ENCODE results near the gene PTPRK. TPM values are rescaled to one million over a fixed set of nuclear protein-coding genes. Genes with fewer than 3 reads are reported as not detected.

PTPRK gene
- total and polyA plus RNA-seq, 2 of the 8 experiments (the other 6 are each of a cell fraction or from before 2014, with no cell fraction given), result 11.4 to 47.3 TPM

- Histone ChIP-seq H3K36me3 (ENCODE audit: control insufficient read depth in 2 of 4, insufficient read depth in 4 of 4, low read length in 3 of 4) (no peaks in the 10 kb centered on the region), H2BK5ac (ENCODE audit: low read depth, low read length) (no peak overlapping the region), H4K91ac (replicated peaks; ENCODE audit: insufficient read length, low read length) (no peak overlapping the region), H2BK120ac (replicated peaks; ENCODE audit: low read depth, low read length) (no peak overlapping the region), H4K20me1 (replicated peaks in 1 of 2; ENCODE audit: control insufficient read depth in 1 of 2, insufficient read depth in 2 of 2, low read length in 2 of 2) (peaks cover 0 to 5% of the 10 kb centered on the region in 2 experiments), H2BK12ac (ENCODE audit: low read depth, low read length) (no peak overlapping the region), H2AK5ac (ENCODE audit: low read depth, low read length) (no peak overlapping the region), H4K8ac (ENCODE audit: extremely low read depth, insufficient read depth, low read length) (no peak overlapping the region), H4K5ac (ENCODE audit: insufficient read length, low read depth, low read length) (no peak overlapping the region), H3K23me2 (ENCODE audit: low read depth, low read length) (no peaks in the 10 kb centered on the region), H3K27me3 (replicated peaks in 1 of 4; ENCODE audit: control insufficient read depth in 3 of 4, extremely low read depth in 1 of 4, insufficient read depth in 3 of 4, low read length in 3 of 4) (no peaks in the 10 kb centered on the region), H3K23ac (ENCODE audit: insufficient read length) (no peak overlapping the region), H3K9ac (replicated peaks in 1 of 4; ENCODE audit: extremely low read depth in 1 of 4, low read depth in 3 of 4, low read length in 3 of 4) (no peak overlapping the region), H3K4me2 (ENCODE audit: insufficient read depth in 1 of 2, low read depth in 2 of 2, low read length in 2 of 2) (no peak overlapping the region), H3K9me3 (ENCODE audit: insufficient read depth in 2 of 2, low read depth in 1 of 2, low read length in 1 of 2) (no peaks in the 10 kb centered on the region), H3K56ac (replicated peaks; ENCODE audit: insufficient read length, low read depth, low read length) (no peak overlapping the region), H3K27ac (ENCODE audit: low read depth, low read length) (no peak overlapping the region), H2BK20ac (ENCODE audit: low read length) (no peak overlapping the region), H3K79me2 (ENCODE audit: control insufficient read depth in 1 of 2, insufficient read depth in 2 of 2, low read length in 2 of 2) (no peaks in the 10 kb centered on the region), H3K4me3 (ENCODE audit: extremely low read depth in 1 of 4, insufficient read depth in 2 of 4, low read depth in 3 of 4, low read length in 4 of 4) (no peak overlapping the region), H3K4ac (replicated peaks; ENCODE audit: insufficient read length, low read depth, low read length) (no peak overlapping the region), H2AFZ (ENCODE audit: low read length) (no peak overlapping the region), H3K14ac (ENCODE audit: insufficient read length) (no peak overlapping the region), H3K18ac (ENCODE audit: extremely low read depth, low read length) (no peak overlapping the region), H2BK15ac (ENCODE audit: low read length) (no peak overlapping the region), H3K4me1 (replicated peaks in 1 of 4; ENCODE audit: control insufficient read depth in 3 of 4, insufficient read depth in 4 of 4, low read length in 3 of 4) (no peaks in the 10 kb centered on the region), H3K79me1 (ENCODE audit: low read depth, low read length) (no peaks in the 10 kb centered on the region)
- WGBS, 2 experiments (ENCODE audit: extremely low coverage in 1 of 2, insufficient coverage in 1 of 2, insufficient read length in 1 of 2, insufficient replicate concordance in 2 of 2, low coverage in 1 of 2, low lambda C conversion rate in 2 of 2, missing lambda C conversion rate in 1 of 2), result 86% methylated on average over 4 of the region's 4 CpGs; no CpG with 5 or more reads in 1 of the 2 experiments
- no peak for DNase-seq (ENCODE audit: low read depth in 1 of 2, low spot score in 2 of 2)
- FAIRE-seq, result no peak
- ChIA-PET POLR2A (ENCODE audit: partially characterized antibody) (no interaction called here), CTCF (ENCODE audit: partially characterized antibody) (no interaction called here)
- TF ChIP-seq NRF1 (IDR thresholded peaks at IDR 0.05; ENCODE audit: low read depth, low read length) (no peak), SUZ12 (IDR thresholded peaks at IDR 0.05; ENCODE audit: low read length) (no peak), CREB1 (IDR thresholded peaks at IDR 0.05) (no peak), RBBP5 (IDR thresholded peaks at IDR 0.05; ENCODE audit: borderline replicate concordance, low read depth, low read length) (no peak), ATF2 (IDR thresholded peaks at IDR 0.05; ENCODE audit: low read length) (no peak), EZH2 (IDR thresholded peaks at IDR 0.05; ENCODE audit: low read depth, low read length, severe bottlenecking) (no peak)
- TF ChIP-seq, protein P1, sequence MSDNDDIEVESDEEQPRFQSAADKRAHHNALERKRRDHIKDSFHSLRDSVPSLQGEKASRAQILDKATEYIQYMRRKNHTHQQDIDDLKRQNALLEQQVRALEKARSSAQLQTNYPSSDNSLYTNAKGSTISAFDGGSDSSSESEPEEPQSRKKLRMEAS (IDR thresholded peaks at IDR 0.05), result no peak
Measured at GRCh38 chr6:128389820-128390534, 130.4 kb downstream of the PTPRK start.
